Endodermal cell (in vitro differentiated cells): ENCODE data around the gene CMTM4. TPM values are rescaled to one million over a fixed set of nuclear protein-coding genes. Genes with fewer than 3 reads are reported as not detected.
"Not testable (repeated sequence)": the region's sequence is repeated elsewhere in the genome, so short reads cannot be mapped to it uniquely, and the experiment has no call there.

Source experiments
- DNase-seq: peaks from one replicate; pipeline ENCODE4 v3.0.0-alpha.2; 2017
- H3K27ac ChIP-seq: 2 replicates; pipeline ENCODE4 v1.5.1; 2013; ENCODE audit warnings: mild to moderate bottlenecking, low read depth, low read length, moderate library complexity
- H3K27me3 ChIP-seq: 2 replicates; pipeline ENCODE4 v1.6.1; 2013; ENCODE audit warnings: mild to moderate bottlenecking, low read length, moderate library complexity; ENCODE audit not compliant: insufficient read depth, control insufficient read depth, poor library complexity, severe bottlenecking
- H3K36me3 ChIP-seq: 2 replicates; pipeline ENCODE4 v1.7.0; 2013; ENCODE audit warnings: mild to moderate bottlenecking, low read length, moderate library complexity; ENCODE audit not compliant: control insufficient read depth, insufficient read depth
- H3K4me1 ChIP-seq: one replicate; pipeline ENCODE4 v1.7.0; 2013; ENCODE audit warnings: low read length; ENCODE audit not compliant: control insufficient read depth, insufficient read depth
- H3K4me3 ChIP-seq: 2 replicates; pipeline ENCODE4 v1.5.1; 2013; ENCODE audit warnings: mild to moderate bottlenecking, low read length, moderate library complexity
- H3K9ac ChIP-seq: 2 replicates; pipeline ENCODE4 v1.6.1; 2013; ENCODE audit warnings: mild to moderate bottlenecking, low read length, moderate library complexity; ENCODE audit not compliant: poor library complexity, severe bottlenecking; ENCODE audit errors: extremely low read depth
- H3K9me3 ChIP-seq: 2 replicates; pipeline ENCODE4 v1.6.1; 2013; ENCODE audit warnings: mild to moderate bottlenecking, low read length, moderate library complexity; ENCODE audit not compliant: control insufficient read depth
- H3K27ac Mint-ChIP-seq: 2 replicates; pipeline ENCODE4 v1.8.0; 2020; ENCODE audit warnings: mixed read lengths
- H3K27me3 Mint-ChIP-seq: 2 replicates; pipeline ENCODE4 v1.8.0; 2021; ENCODE audit warnings: mild to moderate bottlenecking, mixed read lengths; ENCODE audit not compliant: insufficient read depth
- H3K36me3 Mint-ChIP-seq: 2 replicates; pipeline ENCODE4 v1.8.0; 2020; ENCODE audit warnings: low read depth, mixed read lengths
- H3K4me1 Mint-ChIP-seq: 2 replicates; pipeline ENCODE4 v1.8.0; 2020; ENCODE audit warnings: mixed read lengths
- H3K4me3 Mint-ChIP-seq: 2 replicates; pipeline ENCODE4 v1.8.0; 2020; ENCODE audit warnings: mild to moderate bottlenecking, moderate library complexity, mixed read lengths
- H3K9me3 Mint-ChIP-seq: 2 replicates; pipeline ENCODE4 v1.8.0; 2020; ENCODE audit warnings: mild to moderate bottlenecking, mixed read lengths
- CTCF ChIP-seq: fragments of 200-600 bp; sonication (generic); conservative IDR thresholded peaks from 2 replicates; pipeline ENCODE4 v1.5.0; 2021; ENCODE audit warnings: antibody characterized with exemption, mild to moderate bottlenecking
- WGBS, 2 experiments: methylation state at CpG; one replicate each; pipeline versions ENCODE4 v1.1.5 to v1.1.7; 2013; ENCODE audit warnings: missing lambda C conversion rate in 2 of 2, mixed read lengths in 1 of 2; ENCODE audit not compliant: insufficient coverage in 1 of 2, insufficient read length in 1 of 2; 5-methylcytosine and 5-hydroxymethylcytosine counted together
- total RNA-seq, 2 donors: library from RNA; stranded (reverse); fragmentation: NEBNext Ultra II Directional in 1 of 2; extraction: Animal tissue kit (Norgen Biotek cat#: 25700) in 1 of 2; gene quantifications; 2 replicates in 1 of 2; 3 replicates in 1 of 2; pipeline ENCODE4 v1.2.1, GENCODE V29; 2021

CMTM4 gene
- total RNA-seq, 2 donors from 2014 or later: 68.2 to 76.2 TPM

- peaks cover 41% of the 10 kb centered on the region for H3K36me3 ChIP-seq
- Mint-ChIP-seq H3K27ac (no peak overlapping the region), H3K27me3 (no peaks in the 10 kb centered on the region), H3K4me3 (no peak overlapping the region), H3K4me1 (peaks cover 2% of the 10 kb centered on the region), H3K9me3 (no peaks in the 10 kb centered on the region), H3K36me3 (peaks cover 50% of the 10 kb centered on the region)
- no peaks in the 10 kb centered on the region for H3K9me3 ChIP-seq
- no peak for DNase-seq
- H3K27ac ChIP-seq: no peak overlapping the region
- H3K4me3 ChIP-seq: no peak overlapping the region
- no peaks in the 10 kb centered on the region for H3K27me3 ChIP-seq
- H3K9ac ChIP-seq: no peak overlapping the region
- no peak for TF ChIP-seq CTCF
- H3K4me1 ChIP-seq: no peaks in the 10 kb centered on the region
- 93 to 100% methylated on average over 4 to 5 of the region's 5 CpGs for WGBS, 2 experiments
These were observed 66.7 kb downstream of the CMTM4 start for GRCh38 chr16:66629856-66630255.

- peaks cover 44% of the 10 kb centered on the region for H3K36me3 Mint-ChIP-seq
- Histone ChIP-seq H3K36me3 (peaks cover 42% of the 10 kb centered on the region), H3K4me1 (peaks cover 12% of the 10 kb centered on the region)
- H3K27ac Mint-ChIP-seq, H3K4me3 Mint-ChIP-seq, H3K27me3 ChIP-seq, H3K4me3 ChIP-seq, H3K9ac ChIP-seq, DNase-seq, H3K9me3 ChIP-seq, H3K27me3 Mint-ChIP-seq, H3K9me3 Mint-ChIP-seq, H3K27ac ChIP-seq: not testable (repeated sequence)
- WGBS, 2 experiments: 94 to 97% methylated on average over 9 to 17 of the region's 17 CpGs
- peaks cover 15% of the 10 kb centered on the region for H3K4me1 Mint-ChIP-seq
These were observed 68.7 kb downstream of the CMTM4 start for GRCh38 chr16:66627611-66628378.

DNA sequence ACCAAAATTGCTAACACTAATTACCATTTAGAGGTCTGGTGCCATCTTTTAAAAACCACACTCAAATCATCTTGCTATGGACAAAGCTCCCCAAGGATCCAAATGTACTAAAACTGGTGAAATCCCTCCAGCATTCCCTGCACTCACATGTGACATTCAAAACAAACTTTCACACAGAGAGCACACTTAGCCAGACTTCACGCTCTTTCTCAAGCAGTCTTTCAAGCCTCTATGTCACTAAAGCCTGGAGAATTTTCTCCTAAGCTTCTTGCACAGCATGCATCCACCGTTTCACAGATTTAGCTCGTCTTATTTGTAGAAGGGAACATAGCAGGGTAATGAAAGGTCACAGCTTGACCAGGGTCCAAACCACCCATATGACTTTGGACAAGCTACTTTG is 72.8 kb downstream of the CMTM4 start:
- 78 to 80% methylated on average over 3 of the region's 3 CpGs for WGBS, 2 experiments
- Mint-ChIP-seq H3K4me3 (no peak overlapping the region), H3K27ac (peak overlapping the region; percentile 53), H3K27me3 (no peaks in the 10 kb centered on the region), H3K36me3 (peaks cover 36% of the 10 kb centered on the region), H3K4me1 (peaks cover 54% of the 10 kb centered on the region), H3K9me3 (no peaks in the 10 kb centered on the region)
- Histone ChIP-seq H3K4me1 (peaks cover 40% of the 10 kb centered on the region), H3K27ac (no peak overlapping the region), H3K36me3 (peaks cover 50% of the 10 kb centered on the region), H3K4me3 (peak overlapping the region; percentile 7), H3K27me3 (no peaks in the 10 kb centered on the region), H3K9me3 (no peaks in the 10 kb centered on the region), H3K9ac (no peak overlapping the region)
- TF ChIP-seq CTCF: no peak
- peak; percentile 49 for DNase-seq
